Hypothalamus (tissue), 51 donors: ENCODE measurements around the gene CCDC86.
A peak's percentile ranks its signal among the peaks of the same experiment; 100 is the strongest.

Source experiments
- DNase-seq, 51 donors: peaks; one replicate each; lab custom pipeline; 2025; lab: John Stamatoyannopoulos, UW

Gene CCDC86

GRCh38 chr11:60866911-60867870, 25.3 kb downstream of the CCDC86 start, which contains the start of gene ZP1:
ZP1 (plus strand) TSS chr11:60867542; CDS start chr11:60867562, 20 bp downstream.
- no peak for DNase-seq

- DNase-seq: no peak
These were observed 26.2 kb downstream of the CCDC86 start for GRCh38 chr11:60867871-60868681.

GRCh38 chr11:60868682-60869450, 27.0 kb downstream of the CCDC86 start:
- no peak for DNase-seq

GRCh38 chr11:60869451-60869825, 27.5 kb downstream of the CCDC86 start:
- DNase-seq: no peak

GRCh38 chr11:60870276-60870675, 28.4 kb downstream of the CCDC86 start:
- peak in 10 of 51 donors; percentile 11 to 64 (median 24) for DNase-seq

- no peak for DNase-seq
These were observed 28.9 kb downstream of the CCDC86 start for GRCh38 chr11:60870733-60871377.

GRCh38 chr11:60871378-60872061, 29.6 kb downstream of the CCDC86 start:
- no peak for DNase-seq

GRCh38 chr11:60872124-60872960, 30.4 kb downstream of the CCDC86 start:
- no peak for DNase-seq

- peak in 2 of 51 donors; percentile 25 to 28 for DNase-seq
These were observed 31.1 kb downstream of the CCDC86 start for GRCh38 chr11:60872961-60873524.

GRCh38 chr11:60873533-60873932, 31.6 kb downstream of the CCDC86 start:
- no peak for DNase-seq

- DNase-seq: no peak
These were observed 32.8 kb downstream of the CCDC86 start for GRCh38 chr11:60874421-60875365.

- DNase-seq: no peak
These were observed 33.7 kb downstream of the CCDC86 start for GRCh38 chr11:60875366-60876167.

GRCh38 chr11:60876168-60876485, 34.2 kb downstream of the CCDC86 start:
- no peak for DNase-seq

GRCh38 chr11:60878245-60879101, 36.6 kb downstream of the CCDC86 start:
- no peak for DNase-seq

GRCh38 chr11:60879104-60879503, 37.2 kb downstream of the CCDC86 start:
- no peak for DNase-seq
